H1 (cell line): ENCODE measurements around the gene CXCL5. TPM values are rescaled to one million over a fixed set of nuclear protein-coding genes. Genes with fewer than 3 reads are reported as not detected.

Experiments
- ASH2L ChIP-seq: fragments of 200-600, 300-600 bp; sonication (generic); IDR thresholded peaks from one replicate; pipeline ENCODE4 v1.7.1; 2017; ENCODE audit warnings: low read length
- polyA plus RNA-seq, 7 experiments: library from polyadenylated mRNA; depleted of rRNA in 3 of 7; stranded (reverse) in 5 of 7; unstranded in 2 of 7; fragments of >200 nt in 5 of 7; fragments of 200-250 nt in 2 of 7; gene quantifications; 1 replicate in 5 of 7; 2 replicates in 1 of 7; 4 replicates in 1 of 7; pipeline versions ENCODE4 v1.2.1 to v1.2.3, GENCODE V29; 2011 to 2013; ENCODE audit warnings: missing spikeins in 2 of 7, mixed read lengths in 2 of 7
- total RNA-seq: library from RNA; stranded (reverse); fragmentation: NEBNext Ultra II Directional; extraction: Animal tissue kit (Norgen Biotek cat#: 25700); gene quantifications from 2 replicates; pipeline ENCODE4 v1.2.1, GENCODE V29; 2021
- TF ChIP-seq, protein P1 (sequence below): fragments of 300-600 bp; sonication (generic); IDR thresholded peaks from 2 replicates; pipeline ENCODE4 v1.7.1; 2012; ENCODE audit warnings: low read length, moderate library complexity, mild to moderate bottlenecking, inconsistent platforms; ENCODE audit not compliant: insufficient replicate concordance

Gene CXCL5
- total and polyA plus RNA-seq, 2 of the 8 experiments (the other 6 are each of a cell fraction or from before 2014, with no cell fraction given) = 10.9 to 15.6 TPM

- TF ChIP-seq, protein P1, sequence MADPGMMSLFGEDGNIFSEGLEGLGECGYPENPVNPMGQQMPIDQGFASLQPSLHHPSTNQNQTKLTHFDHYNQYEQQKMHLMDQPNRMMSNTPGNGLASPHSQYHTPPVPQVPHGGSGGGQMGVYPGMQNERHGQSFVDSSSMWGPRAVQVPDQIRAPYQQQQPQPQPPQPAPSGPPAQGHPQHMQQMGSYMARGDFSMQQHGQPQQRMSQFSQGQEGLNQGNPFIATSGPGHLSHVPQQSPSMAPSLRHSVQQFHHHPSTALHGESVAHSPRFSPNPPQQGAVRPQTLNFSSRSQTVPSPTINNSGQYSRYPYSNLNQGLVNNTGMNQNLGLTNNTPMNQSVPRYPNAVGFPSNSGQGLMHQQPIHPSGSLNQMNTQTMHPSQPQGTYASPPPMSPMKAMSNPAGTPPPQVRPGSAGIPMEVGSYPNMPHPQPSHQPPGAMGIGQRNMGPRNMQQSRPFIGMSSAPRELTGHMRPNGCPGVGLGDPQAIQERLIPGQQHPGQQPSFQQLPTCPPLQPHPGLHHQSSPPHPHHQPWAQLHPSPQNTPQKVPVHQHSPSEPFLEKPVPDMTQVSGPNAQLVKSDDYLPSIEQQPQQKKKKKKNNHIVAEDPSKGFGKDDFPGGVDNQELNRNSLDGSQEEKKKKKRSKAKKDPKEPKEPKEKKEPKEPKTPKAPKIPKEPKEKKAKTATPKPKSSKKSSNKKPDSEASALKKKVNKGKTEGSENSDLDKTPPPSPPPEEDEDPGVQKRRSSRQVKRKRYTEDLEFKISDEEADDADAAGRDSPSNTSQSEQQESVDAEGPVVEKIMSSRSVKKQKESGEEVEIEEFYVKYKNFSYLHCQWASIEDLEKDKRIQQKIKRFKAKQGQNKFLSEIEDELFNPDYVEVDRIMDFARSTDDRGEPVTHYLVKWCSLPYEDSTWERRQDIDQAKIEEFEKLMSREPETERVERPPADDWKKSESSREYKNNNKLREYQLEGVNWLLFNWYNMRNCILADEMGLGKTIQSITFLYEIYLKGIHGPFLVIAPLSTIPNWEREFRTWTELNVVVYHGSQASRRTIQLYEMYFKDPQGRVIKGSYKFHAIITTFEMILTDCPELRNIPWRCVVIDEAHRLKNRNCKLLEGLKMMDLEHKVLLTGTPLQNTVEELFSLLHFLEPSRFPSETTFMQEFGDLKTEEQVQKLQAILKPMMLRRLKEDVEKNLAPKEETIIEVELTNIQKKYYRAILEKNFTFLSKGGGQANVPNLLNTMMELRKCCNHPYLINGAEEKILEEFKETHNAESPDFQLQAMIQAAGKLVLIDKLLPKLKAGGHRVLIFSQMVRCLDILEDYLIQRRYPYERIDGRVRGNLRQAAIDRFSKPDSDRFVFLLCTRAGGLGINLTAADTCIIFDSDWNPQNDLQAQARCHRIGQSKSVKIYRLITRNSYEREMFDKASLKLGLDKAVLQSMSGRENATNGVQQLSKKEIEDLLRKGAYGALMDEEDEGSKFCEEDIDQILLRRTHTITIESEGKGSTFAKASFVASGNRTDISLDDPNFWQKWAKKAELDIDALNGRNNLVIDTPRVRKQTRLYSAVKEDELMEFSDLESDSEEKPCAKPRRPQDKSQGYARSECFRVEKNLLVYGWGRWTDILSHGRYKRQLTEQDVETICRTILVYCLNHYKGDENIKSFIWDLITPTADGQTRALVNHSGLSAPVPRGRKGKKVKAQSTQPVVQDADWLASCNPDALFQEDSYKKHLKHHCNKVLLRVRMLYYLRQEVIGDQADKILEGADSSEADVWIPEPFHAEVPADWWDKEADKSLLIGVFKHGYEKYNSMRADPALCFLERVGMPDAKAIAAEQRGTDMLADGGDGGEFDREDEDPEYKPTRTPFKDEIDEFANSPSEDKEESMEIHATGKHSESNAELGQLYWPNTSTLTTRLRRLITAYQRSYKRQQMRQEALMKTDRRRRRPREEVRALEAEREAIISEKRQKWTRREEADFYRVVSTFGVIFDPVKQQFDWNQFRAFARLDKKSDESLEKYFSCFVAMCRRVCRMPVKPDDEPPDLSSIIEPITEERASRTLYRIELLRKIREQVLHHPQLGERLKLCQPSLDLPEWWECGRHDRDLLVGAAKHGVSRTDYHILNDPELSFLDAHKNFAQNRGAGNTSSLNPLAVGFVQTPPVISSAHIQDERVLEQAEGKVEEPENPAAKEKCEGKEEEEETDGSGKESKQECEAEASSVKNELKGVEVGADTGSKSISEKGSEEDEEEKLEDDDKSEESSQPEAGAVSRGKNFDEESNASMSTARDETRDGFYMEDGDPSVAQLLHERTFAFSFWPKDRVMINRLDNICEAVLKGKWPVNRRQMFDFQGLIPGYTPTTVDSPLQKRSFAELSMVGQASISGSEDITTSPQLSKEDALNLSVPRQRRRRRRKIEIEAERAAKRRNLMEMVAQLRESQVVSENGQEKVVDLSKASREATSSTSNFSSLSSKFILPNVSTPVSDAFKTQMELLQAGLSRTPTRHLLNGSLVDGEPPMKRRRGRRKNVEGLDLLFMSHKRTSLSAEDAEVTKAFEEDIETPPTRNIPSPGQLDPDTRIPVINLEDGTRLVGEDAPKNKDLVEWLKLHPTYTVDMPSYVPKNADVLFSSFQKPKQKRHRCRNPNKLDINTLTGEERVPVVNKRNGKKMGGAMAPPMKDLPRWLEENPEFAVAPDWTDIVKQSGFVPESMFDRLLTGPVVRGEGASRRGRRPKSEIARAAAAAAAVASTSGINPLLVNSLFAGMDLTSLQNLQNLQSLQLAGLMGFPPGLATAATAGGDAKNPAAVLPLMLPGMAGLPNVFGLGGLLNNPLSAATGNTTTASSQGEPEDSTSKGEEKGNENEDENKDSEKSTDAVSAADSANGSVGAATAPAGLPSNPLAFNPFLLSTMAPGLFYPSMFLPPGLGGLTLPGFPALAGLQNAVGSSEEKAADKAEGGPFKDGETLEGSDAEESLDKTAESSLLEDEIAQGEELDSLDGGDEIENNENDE = no peak
- TF ChIP-seq ASH2L = no peak
These were observed 30.0 kb upstream of the CXCL5 start (continued) for GRCh38 chr4:74028504-74028903.
